GM19324 (cell line): ENCODE results near the gene OR4F17.
"Not testable (repeated sequence)": the region's sequence is repeated elsewhere in the genome, so short reads cannot be mapped to it uniquely, and the experiment has no call there.

ENCODE experiments used
- ATAC-seq: cut with Tn5 transposase; IDR thresholded peaks from one replicate; pipeline ENCODE4 v1.9.1; 2021; ENCODE audit warnings: mild to moderate bottlenecking, moderate library complexity; ENCODE audit not compliant: unreplicated experiment, low FRiP score

The OR4F17 gene, protein sequence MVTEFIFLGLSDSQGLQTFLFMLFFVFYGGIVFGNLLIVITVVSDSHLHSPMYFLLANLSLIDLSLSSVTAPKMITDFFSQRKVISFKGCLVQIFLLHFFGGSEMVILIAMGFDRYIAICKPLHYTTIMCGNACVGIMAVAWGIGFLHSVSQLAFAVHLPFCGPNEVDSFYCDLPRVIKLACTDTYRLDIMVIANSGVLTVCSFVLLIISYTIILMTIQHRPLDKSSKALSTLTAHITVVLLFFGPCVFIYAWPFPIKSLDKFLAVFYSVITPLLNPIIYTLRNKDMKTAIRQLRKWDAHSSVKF

DNA sequence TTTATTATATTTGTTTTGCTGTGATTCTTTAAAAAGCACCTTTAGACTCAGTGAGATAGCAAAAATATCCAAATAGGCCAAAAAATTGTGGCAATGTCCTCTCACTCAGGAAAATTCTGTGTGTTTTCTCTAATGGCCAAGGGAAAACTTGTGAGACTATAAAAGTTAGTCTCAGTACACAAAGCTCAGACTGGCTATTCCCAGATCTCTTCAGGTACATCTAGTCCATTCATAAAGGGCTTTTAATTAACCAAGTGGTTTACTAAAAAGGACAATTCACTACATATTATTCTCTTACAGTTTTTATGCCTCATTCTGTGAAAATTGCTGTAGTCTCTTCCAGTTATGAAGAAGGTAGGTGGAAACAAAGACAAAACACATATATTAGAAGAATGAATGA, at the start of gene OR4F17:
Gene OR4F17 (plus strand): TSS at position 301 of the 400 bp plus-strand sequence. CDS start 3,575 bp downstream, outside the sequence.
- not testable (repeated sequence) for ATAC-seq

DNA sequence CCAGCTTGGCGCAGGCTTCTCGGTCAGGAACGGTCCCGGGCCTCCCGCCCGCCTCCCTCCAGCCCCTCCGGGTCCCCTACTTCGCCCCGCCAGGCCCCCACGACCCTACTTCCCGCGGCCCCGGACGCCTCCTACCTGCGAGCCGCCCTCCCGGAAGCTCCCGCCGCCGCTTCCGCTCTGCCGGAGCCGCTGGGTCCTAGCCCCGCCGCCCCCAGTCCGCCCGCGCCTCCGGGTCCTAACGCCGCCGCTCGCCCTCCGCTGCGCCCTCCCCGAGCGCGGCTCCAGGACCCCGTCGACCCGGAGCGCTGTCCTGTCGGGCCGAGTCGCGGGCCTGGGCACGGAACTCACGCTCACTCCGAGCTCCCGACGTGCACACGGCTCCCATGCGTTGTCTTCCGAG, 36.1 kb upstream of the OR4F17 start:
- not testable (repeated sequence) for ATAC-seq

DNA sequence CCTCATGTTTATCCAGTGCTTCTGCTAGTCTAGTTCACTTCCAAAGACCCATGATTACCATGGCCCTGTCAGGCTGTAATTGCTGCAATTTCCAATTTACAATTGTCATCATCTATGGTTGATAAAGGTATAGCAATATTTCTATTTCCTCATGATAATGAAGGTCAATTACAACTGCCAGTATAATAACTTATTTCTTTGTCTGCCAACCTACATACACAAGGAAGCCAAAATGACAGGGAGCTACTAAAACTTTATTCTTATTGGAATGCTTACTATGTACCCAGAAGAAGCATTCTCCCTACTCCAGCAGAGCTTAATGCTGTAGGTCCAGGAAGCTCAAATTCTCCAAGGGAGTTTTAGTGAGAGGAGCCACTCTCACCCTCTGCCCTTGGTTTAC, 24.0 kb upstream of the OR4F17 start:
- ATAC-seq, result not testable (repeated sequence)

DNA sequence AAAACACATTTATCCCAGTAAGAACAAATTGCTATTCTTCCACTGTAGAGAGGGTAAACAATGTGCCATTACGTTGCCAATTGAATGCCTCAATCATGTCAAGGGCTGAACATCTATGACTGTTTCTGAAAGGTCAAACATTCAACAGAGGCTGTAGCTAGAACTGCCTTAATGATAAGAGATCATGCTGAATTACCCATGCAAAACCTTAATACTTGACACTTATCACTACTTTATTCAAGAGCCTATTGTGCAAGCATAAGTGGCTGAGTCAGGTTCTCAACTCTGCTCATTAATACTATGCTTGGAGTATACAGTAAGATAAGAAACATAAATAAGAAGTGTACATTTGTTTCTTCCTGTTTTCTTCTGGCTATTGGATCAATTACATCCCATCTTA, 23.3 kb upstream of the OR4F17 start:
- not testable (repeated sequence) for ATAC-seq

DNA sequence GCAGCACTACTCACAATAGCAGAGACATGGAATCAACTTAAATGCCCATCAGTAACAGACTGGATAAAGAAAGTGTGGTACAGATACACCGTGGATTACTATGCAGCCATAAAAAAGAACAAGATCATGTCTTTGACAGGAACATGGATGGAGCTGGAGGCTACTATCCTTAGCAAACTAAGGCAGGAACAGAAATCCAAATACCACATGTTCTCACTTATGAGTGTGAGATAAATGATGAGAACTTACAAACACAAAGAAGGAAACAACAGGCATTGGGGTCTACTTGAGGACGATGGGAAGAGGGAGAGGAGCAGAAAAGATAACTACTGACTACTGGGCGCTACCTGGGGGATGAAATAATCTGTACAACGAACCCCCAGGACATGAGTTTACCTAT, 16.2 kb upstream of the OR4F17 start:
- ATAC-seq, result not testable (repeated sequence)

DNA sequence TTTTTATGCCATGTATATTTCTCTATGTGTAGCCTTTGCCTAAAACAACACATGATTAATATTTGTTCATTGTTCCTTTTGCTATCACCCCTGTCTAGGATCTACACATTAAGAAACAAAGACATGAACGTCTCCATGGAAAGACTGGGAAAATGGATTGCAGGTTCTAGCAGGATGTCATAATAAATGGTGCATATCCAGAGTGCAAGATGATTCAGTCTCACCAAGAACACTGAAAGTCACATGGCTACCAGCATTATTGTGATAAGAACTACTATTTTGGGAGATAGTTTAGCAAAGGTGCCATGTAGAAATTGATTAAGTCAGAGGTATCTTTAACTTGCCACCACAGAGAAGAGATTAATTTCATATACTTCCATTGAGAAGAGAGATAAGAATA, 12.1 kb upstream of the OR4F17 start:
- not testable (repeated sequence) for ATAC-seq

DNA sequence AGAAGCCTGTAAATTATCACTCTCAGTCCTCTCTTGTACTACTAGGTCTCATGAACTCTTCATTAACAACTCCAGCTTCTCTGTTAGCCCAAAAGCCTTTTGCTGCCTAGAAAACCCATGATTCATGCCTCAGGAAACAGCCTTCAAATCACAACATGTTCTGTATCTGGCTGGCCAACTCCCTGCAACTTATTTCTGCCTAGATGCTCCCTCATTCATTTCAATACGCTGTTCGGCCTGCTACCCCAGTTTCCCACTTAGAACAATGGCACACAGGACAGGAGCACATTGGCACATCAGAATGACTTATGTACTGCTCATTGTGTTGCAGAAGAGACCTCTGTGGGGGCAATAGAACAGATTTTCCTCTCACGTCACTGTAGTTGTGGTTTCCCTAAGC, 9.3 kb upstream of the OR4F17 start:
- ATAC-seq, result not testable (repeated sequence)

DNA sequence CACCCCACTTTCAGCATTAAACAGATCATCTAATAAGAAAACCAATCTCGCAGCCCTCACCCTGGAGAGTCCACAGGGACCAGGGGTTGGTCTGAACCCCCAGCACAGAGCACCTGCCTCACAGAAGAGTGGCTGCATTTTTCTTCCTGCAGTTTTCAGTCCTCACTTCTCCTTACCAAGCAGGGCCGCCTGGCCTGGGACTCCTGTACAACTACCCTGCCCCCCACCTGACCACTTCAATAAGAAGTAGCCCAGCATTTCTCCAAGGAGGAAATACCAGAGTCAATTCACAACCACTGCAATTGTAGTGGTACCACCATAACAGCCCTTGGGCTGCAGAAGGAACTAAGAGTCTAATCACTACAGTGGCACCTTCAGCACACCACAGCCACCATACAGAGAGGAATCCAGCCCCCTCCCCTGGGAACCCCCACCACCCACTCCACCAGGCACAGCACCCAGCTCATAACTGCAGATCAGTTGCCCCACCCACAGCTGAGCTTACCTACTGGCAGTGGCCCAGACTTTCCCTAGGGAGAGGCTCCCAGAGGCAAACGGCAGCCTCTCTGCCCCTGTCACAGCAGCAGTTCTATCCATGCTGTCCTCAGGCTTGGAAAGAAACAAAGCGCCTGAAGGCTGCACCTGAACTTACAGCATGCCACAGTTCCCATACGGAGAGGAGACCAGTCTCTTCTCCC, 13.7 kb downstream of the OR4F17 start:
- not testable (repeated sequence) for ATAC-seq
